Testis (tissue), 2 donors: ENCODE data around the gene ATP6V0D1.

ENCODE experiments used
- CTCF ChIP-seq, 3 experiments: fragments of 450-650 bp in 2 of 3; fragments of 200-600 bp in 1 of 3; sonication (generic) in 1 of 3; IDR thresholded peaks; one replicate each; pipeline ENCODE4 v1.5.1; 2016 to 2019; ENCODE audit warnings: antibody characterized with exemption in 3 of 3, mild to moderate bottlenecking in 2 of 3, moderate library complexity in 1 of 3
- POLR2A ChIP-seq: fragments of 450-650 bp; IDR thresholded peaks from one replicate; pipeline ENCODE4 v1.6.1; 2017; ENCODE audit warnings: antibody characterized with exemption, mild to moderate bottlenecking, moderate library complexity

DNA sequence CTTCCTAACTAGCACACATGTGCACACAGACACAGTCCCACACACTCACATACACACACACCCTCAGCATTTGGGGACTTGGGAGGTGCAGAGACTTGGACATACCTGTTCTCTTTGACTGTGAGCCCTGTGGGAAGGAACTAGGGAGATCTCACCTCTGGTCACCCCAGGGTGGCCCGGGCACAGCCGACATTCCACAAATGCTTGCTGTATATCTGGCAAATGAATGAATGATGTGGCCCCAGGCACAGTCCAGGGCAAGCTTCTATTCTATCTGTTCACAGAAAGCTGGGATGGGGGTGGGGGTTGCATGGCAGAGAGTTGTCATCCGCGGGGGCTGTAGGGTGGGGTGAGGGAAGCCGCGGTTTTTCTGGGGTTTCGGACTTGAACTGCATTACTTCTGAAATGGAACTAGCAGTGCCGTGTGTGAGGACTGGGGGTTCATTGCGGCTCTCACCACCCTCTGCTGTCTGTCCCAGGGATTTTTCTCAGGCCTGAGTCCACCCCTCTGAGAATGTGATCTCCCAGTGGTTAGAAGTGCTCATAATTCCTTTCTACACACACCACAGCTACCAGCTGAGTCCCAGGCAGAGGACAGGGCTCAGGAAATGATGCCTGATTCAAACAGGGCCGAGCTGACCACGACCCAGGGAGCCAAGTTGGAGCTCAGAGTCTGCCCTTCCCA lies 44.4 kb upstream of the ATP6V0D1 start:
- TF ChIP-seq CTCF (IDR thresholded peaks at IDR 0.05) (no peak), POLR2A (no peak)
